GM12801 (cell line): Measurements from ENCODE around the gene RNF4.

ENCODE experiments used
- CTCF ChIP-seq: IDR thresholded peaks from one replicate; pipeline ENCODE4 v1.5.1; 2011; ENCODE audit warnings: control low read depth; ENCODE audit not compliant: insufficient read length; ENCODE audit errors: extremely low read depth

The RNF4 gene

GRCh38 chr4:2433609-2434350 lies 35.1 kb upstream of the RNF4 start:
- TF ChIP-seq CTCF = no peak

- TF ChIP-seq CTCF = no peak
Observed at GRCh38 chr4:2434420-2434819, 34.5 kb upstream of the RNF4 start.

- TF ChIP-seq CTCF = no peak
Observed at GRCh38 chr4:2436301-2436700, 32.6 kb upstream of the RNF4 start.

- no peak for TF ChIP-seq CTCF
Observed at GRCh38 chr4:2436761-2437474, 32.0 kb upstream of the RNF4 start.

GRCh38 chr4:2437475-2438215 lies 31.3 kb upstream of the RNF4 start:
- TF ChIP-seq CTCF = no peak

GRCh38 chr4:2438822-2439718 lies 29.8 kb upstream of the RNF4 start:
- no peak for TF ChIP-seq CTCF
